Measurements from ENCODE around the gene CCDC82.

GRCh38 chr11:96328395-96329010, 61.2 kb downstream of the CCDC82 start:
- no peak for TF ChIP-seq CTCF (IDR thresholded peaks at IDR 0.05)
- TF ChIP-seq POLR2A (IDR thresholded peaks at IDR 0.05), result no peak

Data from body of pancreas (tissue), 4 donors.